ENCODE data around the gene WNT16.

GRCh38 chr7:121385800-121386179, 57.0 kb downstream of the WNT16 start:
- TF ChIP-seq CTCF (conservative IDR thresholded peaks at IDR 0.05 in 1 of 2, IDR thresholded peaks at IDR 0.05 in 1 of 2; ENCODE audit: low read depth in 1 of 2, low read length in 2 of 2) (no peak), EZH2 (IDR thresholded peaks at IDR 0.05; ENCODE audit: low read length, missing control alignments) (no peak)

All from fibroblast of lung (primary cell).